Thymus (tissue), 11 donors: ENCODE measurements around the gene PGS1. TPM values are rescaled to one million over a fixed set of nuclear protein-coding genes. Genes with fewer than 3 reads are reported as not detected.
A peak's percentile ranks its signal among the peaks of the same experiment; 100 is the strongest.

Source experiments
- DNase-seq, 9 donors: peaks; one replicate each; pipeline ENCODE4 v3.0.0-alpha.2; 2013; ENCODE audit warnings: low spot score in 9 of 9, low read depth in 6 of 9, missing footprints in 1 of 9
- H3K27ac ChIP-seq, 2 donors: one replicate each; pipeline ENCODE4 v1.5.1; 2013; ENCODE audit warnings: control low read depth in 1 of 2, low read depth in 1 of 2, low read length in 1 of 2, mild to moderate bottlenecking in 1 of 2, moderate library complexity in 1 of 2
- H3K27me3 ChIP-seq, 2 donors: one replicate each; pipeline ENCODE4 v1.5.1; 2013; ENCODE audit warnings: low read length in 1 of 2; ENCODE audit not compliant: control insufficient read depth in 2 of 2, insufficient read depth in 1 of 2
- H3K36me3 ChIP-seq, 2 donors: one replicate each; pipeline ENCODE4 v1.5.1; 2013; ENCODE audit warnings: low read length in 1 of 2, mild to moderate bottlenecking in 1 of 2, moderate library complexity in 1 of 2; ENCODE audit not compliant: control insufficient read depth in 2 of 2, insufficient read depth in 2 of 2
- H3K4me1 ChIP-seq, 2 donors: one replicate each; pipeline ENCODE4 v1.5.1; 2013; ENCODE audit warnings: low read length in 2 of 2; ENCODE audit not compliant: control insufficient read depth in 2 of 2, insufficient read depth in 2 of 2
- H3K4me3 ChIP-seq, 2 donors: one replicate each; pipeline ENCODE4 v1.5.1; 2013; ENCODE audit warnings: low read length in 2 of 2, control low read depth in 1 of 2, mild to moderate bottlenecking in 1 of 2
- H3K9me3 ChIP-seq, 2 donors: one replicate each; pipeline ENCODE4 v1.5.1; 2013; ENCODE audit warnings: low read length in 1 of 2, mild to moderate bottlenecking in 1 of 2; ENCODE audit not compliant: control insufficient read depth in 2 of 2, insufficient read depth in 1 of 2
- WGBS: extraction: QIAGEN DNeasy Blood & Tissue Kit; methylation state at CpG from one replicate; pipeline ENCODE4 v1.1.7; 2013; 5-methylcytosine and 5-hydroxymethylcytosine counted together
- polyA plus RNA-seq: library from polyadenylated mRNA; stranded (reverse); fragments of 200-250 nt; gene quantifications from one replicate; pipeline ENCODE4 v1.2.3, GENCODE V29; 2013
- total RNA-seq: library from RNA; stranded (reverse); fragments of 120-200 nt; gene quantifications from one replicate; pipeline ENCODE4 v1.2.4, GENCODE V29; 2013
- donor health status: healthy.

Gene PGS1
- total and polyA plus RNA-seq, 2 donors = 32.1 to 34.6 TPM

DNA sequence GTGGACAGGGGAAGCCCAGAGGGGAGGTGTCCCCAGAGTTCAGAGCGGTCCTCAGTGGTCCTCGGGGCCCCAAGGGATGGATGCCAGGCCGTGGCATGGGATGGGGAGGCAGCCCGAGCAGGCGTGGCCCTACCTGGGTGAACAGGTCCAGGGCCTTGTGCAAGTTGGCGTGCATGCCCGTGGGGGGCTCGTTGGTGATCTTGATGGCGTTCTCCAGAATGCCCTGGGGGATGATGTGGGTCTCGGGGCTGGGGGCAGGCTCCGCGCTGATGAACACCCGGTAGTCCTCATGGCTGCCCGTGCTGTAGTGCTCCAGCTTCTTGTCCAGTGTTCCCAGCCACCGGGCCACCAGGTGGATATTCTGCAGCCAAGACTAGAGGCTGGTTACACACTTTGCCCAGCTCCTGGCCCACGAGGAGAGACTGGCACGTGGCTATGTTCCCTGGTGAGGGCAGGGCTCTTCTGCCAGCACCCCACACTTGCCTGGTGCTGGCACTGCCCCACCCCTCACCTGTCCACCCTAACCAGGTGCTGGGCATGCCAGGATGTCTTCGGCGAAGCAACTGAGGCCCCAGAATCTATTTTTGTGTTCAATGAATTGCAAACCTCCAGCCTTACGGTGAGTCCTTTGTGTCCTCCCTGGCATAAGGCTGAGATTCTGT, 59.2 kb downstream of the PGS1 start:
- no peak for DNase-seq
- WGBS = 92% methylated on average over 20 of the region's 20 CpGs
- H3K9me3 ChIP-seq = no peaks in the 10 kb centered on the region
- H3K27ac ChIP-seq = no peak overlapping the region
- no peaks in the 10 kb centered on the region for H3K36me3 ChIP-seq
- H3K27me3 ChIP-seq = peaks cover 0 to 2% of the 10 kb centered on the region in 2 donors
- no peaks in the 10 kb centered on the region for H3K4me1 ChIP-seq
- H3K4me3 ChIP-seq = no peak overlapping the region

GRCh38 chr17:78438271-78438691, 59.8 kb downstream of the PGS1 start:
- H3K4me3 ChIP-seq = no peak overlapping the region
- no peak overlapping the region for H3K27ac ChIP-seq
- no peaks in the 10 kb centered on the region for H3K9me3 ChIP-seq
- no peaks in the 10 kb centered on the region for H3K36me3 ChIP-seq
- peaks cover 0 to 4% of the 10 kb centered on the region in 2 donors for H3K27me3 ChIP-seq
- no peaks in the 10 kb centered on the region for H3K4me1 ChIP-seq
- WGBS = 94% methylated on average over 10 of the region's 10 CpGs
- DNase-seq = no peak

DNA sequence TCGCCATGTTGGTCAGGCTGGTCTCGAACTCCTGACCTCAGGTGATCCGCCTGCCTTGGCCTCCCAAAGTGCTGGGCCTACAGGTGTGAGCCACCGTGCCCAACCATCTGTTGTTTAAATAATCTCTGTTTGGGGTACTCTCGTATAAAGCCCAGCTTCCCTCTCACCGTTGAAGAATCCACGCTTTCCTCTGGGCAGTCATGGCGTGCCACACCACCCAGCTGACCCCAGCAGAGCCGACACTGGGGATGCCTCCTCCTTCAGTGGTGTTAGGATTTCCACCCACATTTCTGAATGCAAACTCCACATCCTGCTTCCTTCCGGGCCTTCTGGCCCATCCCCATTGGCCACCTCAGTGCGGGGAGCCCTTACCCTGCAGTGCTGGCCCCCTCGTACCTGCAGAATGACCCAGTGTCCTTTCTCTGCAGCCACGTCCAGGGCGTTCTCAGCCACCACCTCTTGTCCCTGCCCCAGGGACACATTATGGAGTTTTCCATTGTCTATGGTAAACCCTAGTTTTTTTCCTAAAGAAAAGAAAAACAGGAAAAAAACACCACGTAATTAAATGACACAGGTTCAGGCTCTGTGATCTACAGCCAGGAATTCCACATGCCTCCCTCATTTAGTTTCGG, 60.4 kb downstream of the PGS1 start:
- DNase-seq = no peak
- Histone ChIP-seq H3K4me1 (no peaks in the 10 kb centered on the region), H3K4me3 (no peak overlapping the region), H3K36me3 (no peaks in the 10 kb centered on the region), H3K27me3 (peaks cover 0 to 4% of the 10 kb centered on the region in 2 donors), H3K27ac (no peak overlapping the region), H3K9me3 (no peaks in the 10 kb centered on the region)
- WGBS = 93% methylated on average over 16 of the region's 16 CpGs

- WGBS = 68% methylated on average over 12 of the region's 12 CpGs
- H3K9me3 ChIP-seq = no peaks in the 10 kb centered on the region
- DNase-seq = no peak
- no peak overlapping the region for H3K27ac ChIP-seq
- H3K4me1 ChIP-seq = no peaks in the 10 kb centered on the region
- H3K27me3 ChIP-seq = peaks cover 0 to 7% of the 10 kb centered on the region in 2 donors
- no peak overlapping the region for H3K4me3 ChIP-seq
- H3K36me3 ChIP-seq = no peaks in the 10 kb centered on the region
These were observed 63.0 kb downstream of the PGS1 start for GRCh38 chr17:78441271-78441971.

GRCh38 chr17:78442648-78443218, 64.3 kb downstream of the PGS1 start:
- Histone ChIP-seq H3K4me3 (no peak overlapping the region), H3K4me1 (no peaks in the 10 kb centered on the region), H3K27me3 (peaks cover 0 to 7% of the 10 kb centered on the region in 2 donors), H3K9me3 (no peaks in the 10 kb centered on the region), H3K36me3 (no peaks in the 10 kb centered on the region), H3K27ac (no peak overlapping the region)
- peak in 1 of 9 donors; percentile 12 for DNase-seq
- WGBS = 81% methylated on average over 19 of the region's 19 CpGs

- 96% methylated on average over 20 of the region's 20 CpGs for WGBS
- no peaks in the 10 kb centered on the region for H3K9me3 ChIP-seq
- no peaks in the 10 kb centered on the region for H3K36me3 ChIP-seq
- no peak for DNase-seq
- H3K4me3 ChIP-seq = no peak overlapping the region
- peaks cover 0 to 7% of the 10 kb centered on the region in 2 donors for H3K27me3 ChIP-seq
- no peaks in the 10 kb centered on the region for H3K4me1 ChIP-seq
- no peak overlapping the region for H3K27ac ChIP-seq
These were observed 65.9 kb downstream of the PGS1 start for GRCh38 chr17:78444392-78444791.

DNA sequence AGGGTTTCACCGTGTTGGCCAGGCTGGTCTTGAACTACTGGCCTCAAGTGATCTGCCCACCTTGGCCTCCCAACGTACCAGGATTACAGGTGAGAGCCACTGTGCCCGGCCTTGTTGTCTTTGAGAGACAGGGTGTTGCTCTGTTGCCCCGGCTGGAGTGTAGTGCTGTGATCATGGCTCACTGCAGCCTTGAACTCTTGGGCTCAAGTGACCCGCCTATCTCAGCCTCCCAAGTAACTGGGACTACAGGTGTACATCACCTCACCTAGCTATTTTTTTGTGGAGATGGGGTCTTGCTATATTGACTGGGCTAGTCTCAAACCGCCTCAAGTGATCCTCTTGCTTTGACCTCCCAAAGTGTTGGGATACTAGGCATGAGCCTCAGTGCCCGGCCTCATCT, 68.4 kb downstream of the PGS1 start:
- no peaks in the 10 kb centered on the region for H3K4me1 ChIP-seq
- WGBS = 97% methylated on average over 7 of the region's 7 CpGs
- DNase-seq = no peak
- no peaks in the 10 kb centered on the region for H3K36me3 ChIP-seq
- H3K9me3 ChIP-seq = no peaks in the 10 kb centered on the region
- peaks cover 0 to 7% of the 10 kb centered on the region in 2 donors for H3K27me3 ChIP-seq
- no peak overlapping the region for H3K4me3 ChIP-seq
- H3K27ac ChIP-seq = no peak overlapping the region

DNA sequence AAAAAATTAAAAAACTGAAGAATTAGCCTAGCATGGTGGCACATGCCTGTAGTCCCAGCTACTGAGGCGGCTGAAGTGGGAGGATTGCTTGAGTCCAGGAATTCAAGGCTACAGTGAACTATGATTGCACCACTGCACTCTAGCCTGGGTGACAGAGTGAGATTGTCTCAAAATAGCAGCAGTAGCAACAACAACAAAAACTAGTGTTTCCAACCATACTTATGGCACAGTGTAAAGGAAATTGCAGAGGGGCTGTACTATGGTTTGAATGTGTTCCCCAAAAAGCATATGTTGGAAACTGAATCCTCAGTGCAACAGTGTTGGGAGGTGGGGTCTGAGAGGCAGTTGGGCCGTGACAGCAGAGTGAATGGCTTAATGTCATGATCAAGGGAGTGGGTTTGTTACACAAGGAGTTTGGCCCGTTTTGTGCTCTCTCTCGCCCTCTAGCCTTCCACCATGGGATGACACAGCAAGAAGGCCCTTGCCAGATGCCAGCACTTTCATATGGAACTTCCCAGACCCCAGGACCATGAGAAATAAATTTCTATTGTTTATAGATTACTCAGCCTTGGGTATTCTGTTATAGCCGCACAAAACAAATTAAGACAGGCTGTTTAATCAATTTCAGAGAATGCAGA, 70.0 kb downstream of the PGS1 start:
- WGBS = 72% methylated on average over 5 of the region's 5 CpGs
- no peaks in the 10 kb centered on the region for H3K4me1 ChIP-seq
- peak in 1 of 9 donors; percentile 22 for DNase-seq

More for the DNA sequence above, 70.0 kb downstream of the PGS1 start:
- Histone ChIP-seq H3K4me3 (no peak overlapping the region), H3K9me3 (no peaks in the 10 kb centered on the region), H3K36me3 (no peaks in the 10 kb centered on the region), H3K27me3 (peaks cover 0 to 5% of the 10 kb centered on the region in 2 donors), H3K27ac (no peak overlapping the region)
